Measurements from ENCODE around the gene SPRED1. TPM values are rescaled to one million over a fixed set of nuclear protein-coding genes. Genes with fewer than 3 reads are reported as not detected.

The SPRED1 gene
- total and polyA plus RNA-seq, 8 donors = 2.2 to 112 (median 11.1) TPM

- intact Hi-C loops (cut with DNase I; ENCODE audit: low total_unique reads) = no loop called here
- DNase-seq = no peak
- Histone ChIP-seq H3K27ac (no peak overlapping the region), H3K9me3 (no peaks in the 10 kb centered on the region), H3K36me3 (peaks cover 0 to 8% (median 3%) of the 10 kb centered on the region in 4 donors), H3K27me3 (no peaks in the 10 kb centered on the region), H3K4me3 (no peak overlapping the region), H3K4me1 (no peaks in the 10 kb centered on the region)
- TF ChIP-seq CTCF (IDR thresholded peaks at IDR 0.05) = no peak
- WGBS, 5 donors = 88 to 100% (median 97%) methylated on average over 1 of the region's 1 CpG
Measured at GRCh38 chr15:38332711-38333110, 80.1 kb downstream of the SPRED1 start.

- Histone ChIP-seq H3K9me3 (no peaks in the 10 kb centered on the region), H3K4me3 (no peak overlapping the region), H3K27ac (no peak overlapping the region), H3K27me3 (no peaks in the 10 kb centered on the region), H3K36me3 (peaks cover 0 to 13% (median 8%) of the 10 kb centered on the region in 4 donors), H3K4me1 (no peaks in the 10 kb centered on the region)
- intact Hi-C loops (cut with DNase I; ENCODE audit: low total_unique reads) = no loop called here
- no peak for DNase-seq
- TF ChIP-seq EP300 (IDR thresholded peaks at IDR 0.05) (no peak), POLR2A (IDR thresholded peaks at IDR 0.05) (no peak), POLR2AphosphoS5 (IDR thresholded peaks at IDR 0.05) (no peak), CTCF (IDR thresholded peaks at IDR 0.05) (no peak)
- 0 to 26% (median 0%) methylated on average over 1 of the region's 1 CpG for WGBS, 5 donors
Measured at GRCh38 chr15:38335116-38335515, 82.5 kb downstream of the SPRED1 start.

- intact Hi-C loops (cut with DNase I; ENCODE audit: low total_unique reads) = loop anchor here (10.0 kb wide), 1 partner anchor 90 kb away; the partner anchor contains the start of gene SPRED1
- Histone ChIP-seq H3K36me3 (peaks cover 0 to 21% (median 17%) of the 10 kb centered on the region in 4 donors), H3K9me3 (no peaks in the 10 kb centered on the region), H3K27me3 (no peaks in the 10 kb centered on the region), H3K27ac (no peak overlapping the region), H3K4me1 (peaks cover 0 to 13% (median 0%) of the 10 kb centered on the region in 4 donors), H3K4me3 (no peak overlapping the region)
- no peak for TF ChIP-seq POLR2AphosphoS5 (IDR thresholded peaks at IDR 0.05)
- TF ChIP-seq POLR2A (IDR thresholded peaks at IDR 0.05) = no peak
- TF ChIP-seq CTCF (IDR thresholded peaks at IDR 0.05) = no peak
- TF ChIP-seq EP300 (IDR thresholded peaks at IDR 0.05) = no peak
- DNase-seq = no peak
- 81 to 96% (median 94%) methylated on average over 2 of the region's 2 CpGs for WGBS, 5 donors
Measured at GRCh38 chr15:38344351-38344750, 91.7 kb downstream of the SPRED1 start.

- intact Hi-C loops (cut with DNase I; ENCODE audit: low total_unique reads) = loop anchor here (10.0 kb wide), 1 partner anchor 94 kb away; the partner anchor contains the start of gene SPRED1
- H3K4me1 ChIP-seq = peaks cover 0 to 13% (median 0%) of the 10 kb centered on the region in 4 donors
- no peak for TF ChIP-seq POLR2AphosphoS5 (IDR thresholded peaks at IDR 0.05)
- no peak for TF ChIP-seq EP300 (IDR thresholded peaks at IDR 0.05)
- TF ChIP-seq POLR2A (IDR thresholded peaks at IDR 0.05) = no peak
- WGBS, 5 donors = 74 to 82% (median 79%) methylated on average over 3 of the region's 3 CpGs
- H3K27ac ChIP-seq = no peak overlapping the region
- H3K36me3 ChIP-seq = peaks cover 0 to 32% (median 27%) of the 10 kb centered on the region in 4 donors
- no peak overlapping the region for H3K4me3 ChIP-seq
- DNase-seq = peak in 1 of 2 donors; percentile 13
- no peaks in the 10 kb centered on the region for H3K9me3 ChIP-seq
- no peaks in the 10 kb centered on the region for H3K27me3 ChIP-seq
Measured at GRCh38 chr15:38349251-38349650, 96.6 kb downstream of the SPRED1 start.

- intact Hi-C loops (cut with DNase I; ENCODE audit: low total_unique reads) = no loop called here
- 72 to 85% (median 82%) methylated on average over 8 of the region's 8 CpGs for WGBS, 5 donors
- Histone ChIP-seq H3K27me3 (no peaks in the 10 kb centered on the region), H3K4me3 (no peak overlapping the region), H3K9me3 (no peaks in the 10 kb centered on the region), H3K27ac (no peak overlapping the region), H3K4me1 (peaks cover 0 to 13% (median 0%) of the 10 kb centered on the region in 4 donors), H3K36me3 (peaks cover 0 to 24% (median 20%) of the 10 kb centered on the region in 4 donors)
- DNase-seq = peak in 1 of 2 donors; percentile 18
- TF ChIP-seq POLR2A (IDR thresholded peaks at IDR 0.05) = no peak
- TF ChIP-seq CTCF (IDR thresholded peaks at IDR 0.05) = no peak
- TF ChIP-seq POLR2AphosphoS5 (IDR thresholded peaks at IDR 0.05) = no peak
Measured at GRCh38 chr15:38351466-38351865, 98.8 kb downstream of the SPRED1 start.
